ENCODE measurements around the gene CEP162. TPM values are rescaled to one million over a fixed set of nuclear protein-coding genes. Genes with fewer than 3 reads are reported as not detected.

CEP162 gene
- total and polyA plus RNA-seq, 10 of the 15 experiments (the other 5 are each of a cell fraction or from before 2014, with no cell fraction given), result 2.7 to 7.9 (median 4.5) TPM

DNA sequence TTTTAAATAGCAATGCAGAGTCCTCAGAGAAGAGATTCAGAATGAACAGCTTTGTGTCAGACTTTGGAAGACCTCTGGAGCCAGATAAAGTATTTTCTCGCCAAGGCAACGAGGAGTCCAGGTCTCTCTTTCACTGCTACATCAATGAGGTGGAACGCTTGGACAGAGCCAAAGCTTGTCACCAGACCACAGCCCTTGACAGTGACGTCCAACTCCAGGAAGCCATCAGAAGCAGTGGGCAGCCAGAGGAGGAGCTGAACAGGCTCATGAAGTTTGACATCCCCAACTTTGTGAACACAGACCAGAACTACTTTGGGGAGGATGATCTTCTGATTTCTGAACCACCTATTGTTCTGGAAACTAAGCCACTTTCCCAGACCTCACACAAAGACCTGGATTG is 138.4 kb downstream of the CEP162 start:
- no peak overlapping the region for H3K9ac ChIP-seq (ENCODE audit: control insufficient read depth, insufficient read depth, low read length)
- no peaks in the 10 kb centered on the region for H4K20me1 ChIP-seq (ENCODE audit: control insufficient read depth, insufficient read depth)
- no peak overlapping the region for H3K4me3 ChIP-seq
- no peaks in the 10 kb centered on the region for H3K79me2 ChIP-seq (ENCODE audit: control insufficient read depth, insufficient read depth, low read length)
- no peaks in the 10 kb centered on the region for H3K36me3 ChIP-seq (ENCODE audit: control insufficient read depth in 2 of 2, insufficient read depth in 2 of 2, low read length in 1 of 2)
- no TSS peak for BruUV-seq (replicated peaks)
- ChIA-PET RAD21 (ENCODE audit: unreplicated experiment) (interaction anchor here (1.6 kb wide), 1 partner anchor 14 kb away, joined by 3 read pairs; no protein-coding TSS in a partner anchor), SMC1A (ENCODE audit: uncharacterized antibody, unreplicated experiment) (interaction anchor here (0.6 to 1.1 kb wide), 3 partner anchors 51 to 133 kb away, joined by 3 to 5 read pairs (median 3); no protein-coding TSS in a partner anchor), POLR2A (interaction anchor here (0.6 kb wide), 1 partner anchor 120 kb away, joined by 3 read pairs; no protein-coding TSS in a partner anchor), CTCF (no interaction called here)
- no peak overlapping the region for H3K4me2 ChIP-seq (ENCODE audit: control insufficient read depth, insufficient read depth)
- FAIRE-seq (no peak), DNase-seq (ENCODE audit: low read depth, low spot score) (no peak), ATAC-seq (no peak)
- intact Hi-C loops (cut with micrococcal nuclease; ENCODE audit: unreplicated experiment) (no loop called here), in situ Hi-C loops (cut with MboI) (no loop called here)
- WGBS (ENCODE audit: insufficient coverage, insufficient replicate concordance, low lambda C conversion rate, missing lambda C conversion rate), result 20% methylated on average over 4 of the region's 4 CpGs
- no peaks in the 10 kb centered on the region; the same call in 1 of the 3 replicates for H3K9me3 ChIP-seq (replicated peaks; ENCODE audit: control insufficient read depth, insufficient read depth, low read length)
- H3K27ac ChIP-seq (ENCODE audit: control insufficient read depth, insufficient read depth), result no peak overlapping the region
- no peaks in the 10 kb centered on the region; a peak in 1 of 4 replicates for H3K27me3 ChIP-seq (replicated peaks in 1 of 2; ENCODE audit: control insufficient read depth in 2 of 2, insufficient read depth in 2 of 2, low read length in 1 of 2)
- no peaks in the 10 kb centered on the region for H3K4me1 ChIP-seq (ENCODE audit: control insufficient read depth, insufficient read depth, low read length)
- no peak overlapping the region for H2AFZ ChIP-seq (ENCODE audit: control insufficient read depth, low read depth, low read length)
- no peak for TF ChIP-seq FOXM1 (IDR thresholded peaks at IDR 0.05; ENCODE audit: low read depth, low read length)
- no peak for TF ChIP-seq HDAC6 (IDR thresholded peaks at IDR 0.05; ENCODE audit: unreplicated experiment)
- TF ChIP-seq ZNF622 (IDR thresholded peaks at IDR 0.05), result no peak
- TF ChIP-seq, protein P1, sequence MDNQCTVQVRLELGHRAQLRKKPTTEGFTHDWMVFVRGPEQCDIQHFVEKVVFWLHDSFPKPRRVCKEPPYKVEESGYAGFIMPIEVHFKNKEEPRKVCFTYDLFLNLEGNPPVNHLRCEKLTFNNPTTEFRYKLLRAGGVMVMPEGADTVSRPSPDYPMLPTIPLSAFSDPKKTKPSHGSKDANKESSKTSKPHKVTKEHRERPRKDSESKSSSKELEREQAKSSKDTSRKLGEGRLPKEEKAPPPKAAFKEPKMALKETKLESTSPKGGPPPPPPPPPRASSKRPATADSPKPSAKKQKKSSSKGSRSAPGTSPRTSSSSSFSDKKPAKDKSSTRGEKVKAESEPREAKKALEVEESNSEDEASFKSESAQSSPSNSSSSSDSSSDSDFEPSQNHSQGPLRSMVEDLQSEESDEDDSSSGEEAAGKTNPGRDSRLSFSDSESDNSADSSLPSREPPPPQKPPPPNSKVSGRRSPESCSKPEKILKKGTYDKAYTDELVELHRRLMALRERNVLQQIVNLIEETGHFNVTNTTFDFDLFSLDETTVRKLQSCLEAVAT (IDR thresholded peaks at IDR 0.05), result no peak
- TF ChIP-seq YY1 (IDR thresholded peaks at IDR 0.05; ENCODE audit: low read depth, low read length), result no peak
- TF ChIP-seq, protein P2, sequence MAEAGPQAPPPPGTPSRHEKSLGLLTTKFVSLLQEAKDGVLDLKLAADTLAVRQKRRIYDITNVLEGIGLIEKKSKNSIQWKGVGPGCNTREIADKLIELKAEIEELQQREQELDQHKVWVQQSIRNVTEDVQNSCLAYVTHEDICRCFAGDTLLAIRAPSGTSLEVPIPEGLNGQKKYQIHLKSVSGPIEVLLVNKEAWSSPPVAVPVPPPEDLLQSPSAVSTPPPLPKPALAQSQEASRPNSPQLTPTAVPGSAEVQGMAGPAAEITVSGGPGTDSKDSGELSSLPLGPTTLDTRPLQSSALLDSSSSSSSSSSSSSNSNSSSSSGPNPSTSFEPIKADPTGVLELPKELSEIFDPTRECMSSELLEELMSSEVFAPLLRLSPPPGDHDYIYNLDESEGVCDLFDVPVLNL (IDR thresholded peaks at IDR 0.05; ENCODE audit: low read depth, low read length), result no peak
- no peak for TF ChIP-seq HCFC1 (IDR thresholded peaks at IDR 0.05; ENCODE audit: low read length)
- no peak for TF ChIP-seq MXI1 (IDR thresholded peaks at IDR 0.05; ENCODE audit: low read depth, low read length)
- no peak for TF ChIP-seq FOXK2 (IDR thresholded peaks at IDR 0.05)
- no peak for TF ChIP-seq CHD4 (IDR thresholded peaks at IDR 0.05)
- TF ChIP-seq KLF5 (IDR thresholded peaks at IDR 0.05; ENCODE audit: partially characterized antibody), result no peak
- TF ChIP-seq SMC3 (IDR thresholded peaks at IDR 0.05; ENCODE audit: borderline replicate concordance, low read length), result no peak
- TF ChIP-seq CREB1 (IDR thresholded peaks at IDR 0.05; ENCODE audit: low read depth), result no peak
- TF ChIP-seq, protein P3, sequence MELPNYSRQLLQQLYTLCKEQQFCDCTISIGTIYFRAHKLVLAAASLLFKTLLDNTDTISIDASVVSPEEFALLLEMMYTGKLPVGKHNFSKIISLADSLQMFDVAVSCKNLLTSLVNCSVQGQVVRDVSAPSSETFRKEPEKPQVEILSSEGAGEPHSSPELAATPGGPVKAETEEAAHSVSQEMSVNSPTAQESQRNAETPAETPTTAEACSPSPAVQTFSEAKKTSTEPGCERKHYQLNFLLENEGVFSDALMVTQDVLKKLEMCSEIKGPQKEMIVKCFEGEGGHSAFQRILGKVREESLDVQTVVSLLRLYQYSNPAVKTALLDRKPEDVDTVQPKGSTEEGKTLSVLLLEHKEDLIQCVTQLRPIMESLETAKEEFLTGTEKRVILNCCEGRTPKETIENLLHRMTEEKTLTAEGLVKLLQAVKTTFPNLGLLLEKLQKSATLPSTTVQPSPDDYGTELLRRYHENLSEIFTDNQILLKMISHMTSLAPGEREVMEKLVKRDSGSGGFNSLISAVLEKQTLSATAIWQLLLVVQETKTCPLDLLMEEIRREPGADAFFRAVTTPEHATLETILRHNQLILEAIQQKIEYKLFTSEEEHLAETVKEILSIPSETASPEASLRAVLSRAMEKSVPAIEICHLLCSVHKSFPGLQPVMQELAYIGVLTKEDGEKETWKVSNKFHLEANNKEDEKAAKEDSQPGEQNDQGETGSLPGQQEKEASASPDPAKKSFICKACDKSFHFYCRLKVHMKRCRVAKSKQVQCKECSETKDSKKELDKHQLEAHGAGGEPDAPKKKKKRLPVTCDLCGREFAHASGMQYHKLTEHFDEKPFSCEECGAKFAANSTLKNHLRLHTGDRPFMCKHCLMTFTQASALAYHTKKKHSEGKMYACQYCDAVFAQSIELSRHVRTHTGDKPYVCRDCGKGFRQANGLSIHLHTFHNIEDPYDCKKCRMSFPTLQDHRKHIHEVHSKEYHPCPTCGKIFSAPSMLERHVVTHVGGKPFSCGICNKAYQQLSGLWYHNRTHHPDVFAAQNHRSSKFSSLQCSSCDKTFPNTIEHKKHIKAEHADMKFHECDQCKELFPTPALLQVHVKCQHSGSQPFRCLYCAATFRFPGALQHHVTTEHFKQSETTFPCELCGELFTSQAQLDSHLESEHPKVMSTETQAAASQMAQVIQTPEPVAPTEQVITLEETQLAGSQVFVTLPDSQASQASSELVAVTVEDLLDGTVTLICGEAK (IDR thresholded peaks at IDR 0.05; ENCODE audit: borderline replicate concordance), result no peak
- TF ChIP-seq, protein P4, sequence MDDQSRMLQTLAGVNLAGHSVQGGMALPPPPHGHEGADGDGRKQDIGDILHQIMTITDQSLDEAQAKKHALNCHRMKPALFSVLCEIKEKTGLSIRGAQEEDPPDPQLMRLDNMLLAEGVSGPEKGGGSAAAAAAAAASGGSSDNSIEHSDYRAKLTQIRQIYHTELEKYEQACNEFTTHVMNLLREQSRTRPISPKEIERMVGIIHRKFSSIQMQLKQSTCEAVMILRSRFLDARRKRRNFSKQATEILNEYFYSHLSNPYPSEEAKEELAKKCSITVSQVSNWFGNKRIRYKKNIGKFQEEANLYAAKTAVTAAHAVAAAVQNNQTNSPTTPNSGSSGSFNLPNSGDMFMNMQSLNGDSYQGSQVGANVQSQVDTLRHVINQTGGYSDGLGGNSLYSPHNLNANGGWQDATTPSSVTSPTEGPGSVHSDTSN (IDR thresholded peaks at IDR 0.05; ENCODE audit: insufficient replicate concordance, low read depth, low read length), result no peak
- TF ChIP-seq GATAD2B (conservative IDR thresholded peaks at IDR 0.05; ENCODE audit: low read depth), result no peak
- no peak for TF ChIP-seq SIN3A (IDR thresholded peaks at IDR 0.05; ENCODE audit: low read depth, low read length)
